Astrocyte (in vitro differentiated cells and primary cell): ENCODE measurements around the gene HRCT1. TPM values are rescaled to one million over a fixed set of nuclear protein-coding genes. Genes with fewer than 3 reads are reported as not detected.

ENCODE experiments used
- DNase-seq: peaks from one replicate; pipeline ENCODE4 v3.0.0-alpha.2; 2010; ENCODE audit warnings: low read depth
- FAIRE-seq: peaks from 2 replicates; lab custom pipeline; 2011; peaks lifted over from hg19 to GRCh38; lab: Jason Lieb, UNC
- H2AFZ ChIP-seq: 2 replicates; pipeline ENCODE4 v1.6.0; 2012; ENCODE audit warnings: low read depth, low read length, inconsistent platforms
- H3K27ac ChIP-seq: 2 replicates; pipeline ENCODE4 v1.5.1; 2011; ENCODE audit warnings: low read depth, low read length, inconsistent platforms
- H3K27me3 ChIP-seq: 2 replicates; pipeline ENCODE4 v1.6.0; 2011; ENCODE audit warnings: low read length, inconsistent platforms; ENCODE audit not compliant: insufficient read depth
- H3K36me3 ChIP-seq: 2 replicates; pipeline ENCODE4 v1.5.1; 2011; ENCODE audit warnings: low read length, inconsistent platforms; ENCODE audit not compliant: insufficient read depth
- H3K4me1 ChIP-seq: 2 replicates; pipeline ENCODE4 v1.5.1; 2011; ENCODE audit warnings: low read length, inconsistent platforms; ENCODE audit not compliant: insufficient read depth
- H3K4me2 ChIP-seq: 2 replicates; pipeline ENCODE4 v1.6.0; 2012; ENCODE audit warnings: low read length, inconsistent platforms
- H3K4me3 ChIP-seq: 2 replicates; pipeline ENCODE4 v1.5.1; 2011; ENCODE audit warnings: low read depth, mild to moderate bottlenecking, low read length, inconsistent platforms; ENCODE audit not compliant: insufficient read depth
- H3K79me2 ChIP-seq: 2 replicates; pipeline ENCODE4 v1.6.0; 2012; ENCODE audit warnings: mild to moderate bottlenecking, low read length, inconsistent platforms; ENCODE audit not compliant: insufficient read depth
- H3K9ac ChIP-seq: 2 replicates; pipeline ENCODE4 v1.6.0; 2012; ENCODE audit warnings: mild to moderate bottlenecking, low read length, inconsistent platforms
- H3K9me3 ChIP-seq: 2 replicates; pipeline ENCODE4 v1.5.1; 2012; ENCODE audit warnings: low read depth, mild to moderate bottlenecking, low read length, inconsistent platforms; ENCODE audit not compliant: insufficient read depth
- H4K20me1 ChIP-seq: 2 replicates; pipeline ENCODE4 v1.6.0; 2012; ENCODE audit warnings: low read length, inconsistent platforms; ENCODE audit not compliant: insufficient read depth
- H3K27ac Mint-ChIP-seq: one replicate; pipeline ENCODE4 v1.8.0; 2021; ENCODE audit warnings: mild to moderate bottlenecking, mixed read lengths; ENCODE audit not compliant: unreplicated experiment
- H3K27me3 Mint-ChIP-seq: one replicate; pipeline ENCODE4 v1.8.0; 2021; ENCODE audit warnings: low read depth, mixed read lengths; ENCODE audit not compliant: unreplicated experiment
- H3K36me3 Mint-ChIP-seq: one replicate; pipeline ENCODE4 v1.8.0; 2021; ENCODE audit warnings: low read depth, mixed read lengths; ENCODE audit not compliant: unreplicated experiment
- H3K4me1 Mint-ChIP-seq: one replicate; pipeline ENCODE4 v1.8.0; 2021; ENCODE audit warnings: low read depth, mixed read lengths; ENCODE audit not compliant: unreplicated experiment
- H3K4me3 Mint-ChIP-seq: one replicate; pipeline ENCODE4 v1.8.0; 2021; ENCODE audit warnings: mild to moderate bottlenecking, moderate library complexity, mixed read lengths; ENCODE audit not compliant: unreplicated experiment
- H3K9me3 Mint-ChIP-seq: one replicate; pipeline ENCODE4 v1.8.0; 2021; ENCODE audit warnings: mild to moderate bottlenecking, mixed read lengths; ENCODE audit not compliant: unreplicated experiment
- CTCF ChIP-seq: IDR thresholded peaks from 2 replicates; pipeline ENCODE4 v1.5.1; 2011; ENCODE audit warnings: low read depth, mild to moderate bottlenecking, inconsistent platforms, low read length, moderate library complexity; ENCODE audit not compliant: insufficient read depth
- EZH2 ChIP-seq: IDR thresholded peaks from 2 replicates; pipeline ENCODE4 v1.6.1; 2012; ENCODE audit warnings: mild to moderate bottlenecking, low read length, inconsistent platforms; ENCODE audit not compliant: insufficient read depth
- total RNA-seq: library from RNA; stranded (reverse); gene quantifications from 2 replicates; pipeline ENCODE4 v1.2.1, GENCODE V29; 2021

HRCT1 gene
- total RNA-seq, 1 donor from 2014 or later, result 0.39 TPM

- Mint-ChIP-seq H3K4me1 (no peaks in the 10 kb centered on the region), H3K27ac (peak overlapping the region; percentile 38)
- no peaks in the 10 kb centered on the region for H3K79me2 ChIP-seq
These were observed 44.7 kb upstream of the HRCT1 start for GRCh38 chr9:35861161-35861897.

DNA sequence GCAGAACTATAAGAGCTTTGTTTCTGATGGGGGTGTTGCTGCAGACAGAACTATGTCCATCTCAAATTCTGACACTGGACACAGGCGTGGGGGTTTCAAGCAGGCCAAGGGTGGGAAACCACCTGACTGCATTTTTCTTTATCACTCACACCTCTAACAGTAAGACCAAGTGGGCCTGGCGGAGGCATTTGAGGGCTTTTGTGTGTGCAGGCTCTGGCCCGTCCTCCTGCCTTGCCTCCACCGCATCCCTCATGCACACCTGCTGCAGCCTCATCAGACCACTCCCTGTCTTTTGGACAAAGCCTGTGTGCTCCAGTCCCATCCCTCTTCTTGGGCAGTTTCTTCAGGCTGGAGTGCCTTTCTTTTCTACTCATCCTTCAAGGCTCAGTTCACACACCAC is 43.7 kb upstream of the HRCT1 start:
- H3K36me3 ChIP-seq, result no peaks in the 10 kb centered on the region
- no peaks in the 10 kb centered on the region for H3K79me2 ChIP-seq
- Mint-ChIP-seq H3K36me3 (peaks cover 2% of the 10 kb centered on the region), H3K27ac (no peak overlapping the region), H3K9me3 (no peaks in the 10 kb centered on the region), H3K4me3 (no peak overlapping the region), H3K4me1 (no peaks in the 10 kb centered on the region), H3K27me3 (peaks cover 56% of the 10 kb centered on the region)
- H3K9ac ChIP-seq, result no peak overlapping the region
- no peak overlapping the region for H2AFZ ChIP-seq
- H3K9me3 ChIP-seq, result no peaks in the 10 kb centered on the region
- TF ChIP-seq CTCF (no peak), EZH2 (no peak)
- H3K4me1 ChIP-seq, result no peaks in the 10 kb centered on the region
- DNase-seq (no peak), FAIRE-seq (no peak)
- H3K27me3 ChIP-seq, result peaks cover 22% of the 10 kb centered on the region
- H3K4me3 ChIP-seq, result no peak overlapping the region
- H3K27ac ChIP-seq, result no peak overlapping the region
- H4K20me1 ChIP-seq, result no peaks in the 10 kb centered on the region
- H3K4me2 ChIP-seq, result no peak overlapping the region

More at GRCh38 chr9:35861161-35861897, 44.7 kb upstream of the HRCT1 start:
- no peaks in the 10 kb centered on the region for H3K9me3 Mint-ChIP-seq
- peaks cover 2% of the 10 kb centered on the region for H3K36me3 Mint-ChIP-seq
- no peak overlapping the region for H3K4me3 Mint-ChIP-seq
- Histone ChIP-seq H3K27me3 (peaks cover 22% of the 10 kb centered on the region), H4K20me1 (no peaks in the 10 kb centered on the region), H3K36me3 (no peaks in the 10 kb centered on the region), H3K27ac (no peak overlapping the region), H3K4me3 (no peak overlapping the region), H3K4me2 (no peak overlapping the region), H2AFZ (no peak overlapping the region), H3K9ac (no peak overlapping the region), H3K4me1 (no peaks in the 10 kb centered on the region), H3K9me3 (no peaks in the 10 kb centered on the region)
- peaks cover 65% of the 10 kb centered on the region for H3K27me3 Mint-ChIP-seq
- TF ChIP-seq CTCF (no peak), EZH2 (no peak)
- no peak for DNase-seq
- FAIRE-seq, result no peak

GRCh38 chr9:35863583-35863982 is 42.4 kb upstream of the HRCT1 start:
- peaks cover 52% of the 10 kb centered on the region for H3K27me3 Mint-ChIP-seq
- no peaks in the 10 kb centered on the region for H3K4me1 ChIP-seq
- peaks cover 22% of the 10 kb centered on the region for H3K27me3 ChIP-seq
- TF ChIP-seq CTCF, result no peak
- no peak for TF ChIP-seq EZH2
- H3K36me3 ChIP-seq, result no peaks in the 10 kb centered on the region
- H3K4me3 ChIP-seq, result no peak overlapping the region
- H3K4me2 ChIP-seq, result no peak overlapping the region
- H3K9me3 ChIP-seq, result no peaks in the 10 kb centered on the region
- H3K4me1 Mint-ChIP-seq, result no peaks in the 10 kb centered on the region
- no peaks in the 10 kb centered on the region for H3K79me2 ChIP-seq
- peaks cover 5% of the 10 kb centered on the region for H3K36me3 Mint-ChIP-seq
- H3K9me3 Mint-ChIP-seq, result no peaks in the 10 kb centered on the region
- H3K9ac ChIP-seq, result no peak overlapping the region
- H3K27ac Mint-ChIP-seq, result no peak overlapping the region
- no peak for FAIRE-seq
- no peak overlapping the region for H2AFZ ChIP-seq
- H3K4me3 Mint-ChIP-seq, result no peak overlapping the region
- no peak for DNase-seq
- H4K20me1 ChIP-seq, result no peaks in the 10 kb centered on the region
- H3K27ac ChIP-seq, result no peak overlapping the region
